Activated CD8-positive, alpha-beta memory T cell treated with anti-CD3 and anti-CD28 coated beads, Interleukin-2, amount 50 U/mL, for 4 hours (primary cell): ENCODE data around the gene NRXN2.
"Not testable (repeated sequence)": the region's sequence is repeated elsewhere in the genome, so short reads cannot be mapped to it uniquely, and the experiment has no call there.

Experiments
- DNase-seq: peaks from one replicate; pipeline ENCODE4 v3.0.0-alpha.2; 2020

NRXN2 gene

DNA sequence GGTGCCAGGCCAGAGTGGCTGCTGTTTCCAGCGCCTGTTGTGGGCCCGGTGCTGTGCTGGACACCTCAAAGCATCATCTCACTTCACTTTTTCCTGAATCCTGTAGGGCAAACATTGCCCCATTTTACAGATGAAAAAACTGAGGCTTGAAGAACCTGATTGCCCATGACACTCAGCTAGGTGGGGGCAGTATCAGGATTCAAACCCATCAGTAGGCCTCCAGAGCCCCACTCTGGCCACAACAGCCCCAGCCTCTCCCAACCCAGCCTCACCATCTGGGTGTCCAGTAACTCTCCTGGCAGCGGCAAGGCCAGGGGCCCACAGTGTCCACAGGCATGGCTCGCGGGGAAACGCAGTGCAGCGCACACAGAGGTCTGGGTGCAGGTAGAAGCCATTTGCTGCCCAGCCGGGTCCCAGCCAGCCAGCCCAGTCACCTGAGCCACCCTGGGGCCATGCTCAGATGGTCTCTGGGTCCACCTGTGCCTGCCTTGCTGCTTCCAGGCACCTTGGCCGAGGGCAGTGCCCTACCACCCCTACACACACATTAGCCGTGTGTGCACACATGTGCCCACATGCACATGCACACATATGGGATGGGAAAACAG, 120.4 kb downstream of the NRXN2 start:
- DNase-seq = no peak

DNA sequence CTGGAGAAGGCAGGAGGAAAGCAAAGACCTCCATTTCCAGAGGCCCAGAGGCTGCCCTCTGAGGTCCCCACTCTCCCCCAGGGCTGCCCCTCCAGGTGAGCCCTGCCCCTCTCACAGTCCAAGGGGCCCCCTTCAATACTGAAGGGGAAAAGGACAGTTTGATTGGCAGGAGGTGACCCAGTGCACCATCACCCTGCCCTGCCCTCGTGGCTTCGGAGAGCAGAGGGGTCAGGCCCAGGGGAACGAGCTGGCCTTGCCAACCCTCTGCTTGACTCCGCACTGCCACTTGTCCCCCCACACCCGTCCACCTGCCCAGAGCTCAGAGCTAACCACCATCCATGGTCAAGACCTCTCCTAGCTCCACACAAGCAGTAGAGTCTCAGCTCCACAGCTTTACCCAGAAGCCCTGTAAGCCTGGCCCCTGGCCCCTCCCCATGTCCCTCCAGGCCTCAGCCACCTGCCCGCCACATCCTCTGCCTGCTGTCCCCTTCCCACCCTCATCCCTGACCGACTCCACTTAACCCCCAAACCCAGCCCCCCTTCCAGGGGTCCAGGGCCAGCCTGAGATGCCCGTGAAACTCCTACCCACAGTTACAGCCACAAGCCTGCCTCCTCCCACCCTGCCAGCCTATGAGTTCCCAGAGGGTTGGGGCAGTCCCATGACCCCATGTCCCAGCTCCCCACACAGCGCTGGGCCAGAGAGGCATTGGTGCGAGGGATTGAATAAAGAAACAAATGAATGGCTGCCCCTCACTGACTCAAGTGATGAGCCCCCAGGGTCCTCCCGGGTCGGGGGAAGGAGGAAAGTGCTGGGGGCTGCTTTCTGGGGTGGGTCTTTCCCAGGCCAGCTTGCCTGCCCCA, 121.2 kb downstream of the NRXN2 start:
- no peak for DNase-seq

DNA sequence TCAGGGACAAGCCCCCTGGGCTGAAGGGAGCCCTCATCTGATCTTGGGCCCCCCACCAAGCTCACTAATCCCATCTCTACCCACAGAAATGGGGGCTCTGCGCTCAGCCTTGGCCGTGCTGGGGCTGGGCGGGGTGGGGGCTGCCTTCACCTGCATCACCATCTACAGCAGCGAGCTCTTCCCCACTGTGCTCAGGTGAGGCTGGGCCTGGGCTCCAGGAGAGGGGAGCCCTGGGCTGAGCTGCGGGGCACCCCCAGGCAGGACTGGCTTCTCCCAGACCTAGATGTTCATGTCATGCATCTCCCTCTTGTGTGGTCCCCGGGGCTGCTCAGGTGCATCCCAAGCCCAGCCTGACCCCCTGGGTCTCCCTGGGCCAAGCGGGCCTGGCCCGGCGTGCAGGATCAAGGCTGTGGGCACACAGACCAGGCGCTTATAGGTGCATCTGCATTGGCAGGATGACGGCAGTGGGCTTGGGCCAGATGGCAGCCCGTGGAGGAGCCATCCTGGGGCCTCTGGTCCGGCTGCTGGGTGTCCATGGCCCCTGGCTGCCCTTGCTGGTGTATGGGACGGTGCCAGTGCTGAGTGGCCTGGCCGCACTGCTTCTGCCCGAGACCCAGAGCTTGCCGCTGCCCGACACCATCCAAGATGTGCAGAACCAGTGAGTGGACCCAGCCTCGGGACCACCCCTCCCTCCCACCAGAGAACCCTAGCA, 122.6 kb downstream of the NRXN2 start:
- no peak for DNase-seq

DNA sequence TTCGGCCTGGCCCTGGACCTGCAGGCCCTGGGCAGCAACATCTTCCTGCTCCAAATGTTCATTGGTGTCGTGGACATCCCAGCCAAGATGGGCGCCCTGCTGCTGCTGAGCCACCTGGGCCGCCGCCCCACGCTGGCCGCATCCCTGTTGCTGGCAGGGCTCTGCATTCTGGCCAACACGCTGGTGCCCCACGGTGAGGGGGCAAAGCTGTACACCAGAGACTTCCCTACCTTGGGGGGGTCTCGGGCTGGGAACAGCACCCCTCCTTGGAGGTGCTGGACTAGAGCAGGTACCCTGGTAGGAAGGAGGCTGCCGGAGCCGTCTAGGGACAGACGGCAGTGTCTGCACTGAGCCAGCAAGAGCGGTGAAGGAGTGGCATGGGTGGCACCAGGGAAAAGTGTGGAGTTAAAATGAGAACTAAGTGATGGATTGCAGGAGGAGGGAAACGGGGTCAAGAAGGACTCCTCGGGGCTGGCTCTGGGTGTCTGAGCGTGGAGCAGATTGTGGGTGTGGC, 123.2 kb downstream of the NRXN2 start:
- DNase-seq = no peak

DNA sequence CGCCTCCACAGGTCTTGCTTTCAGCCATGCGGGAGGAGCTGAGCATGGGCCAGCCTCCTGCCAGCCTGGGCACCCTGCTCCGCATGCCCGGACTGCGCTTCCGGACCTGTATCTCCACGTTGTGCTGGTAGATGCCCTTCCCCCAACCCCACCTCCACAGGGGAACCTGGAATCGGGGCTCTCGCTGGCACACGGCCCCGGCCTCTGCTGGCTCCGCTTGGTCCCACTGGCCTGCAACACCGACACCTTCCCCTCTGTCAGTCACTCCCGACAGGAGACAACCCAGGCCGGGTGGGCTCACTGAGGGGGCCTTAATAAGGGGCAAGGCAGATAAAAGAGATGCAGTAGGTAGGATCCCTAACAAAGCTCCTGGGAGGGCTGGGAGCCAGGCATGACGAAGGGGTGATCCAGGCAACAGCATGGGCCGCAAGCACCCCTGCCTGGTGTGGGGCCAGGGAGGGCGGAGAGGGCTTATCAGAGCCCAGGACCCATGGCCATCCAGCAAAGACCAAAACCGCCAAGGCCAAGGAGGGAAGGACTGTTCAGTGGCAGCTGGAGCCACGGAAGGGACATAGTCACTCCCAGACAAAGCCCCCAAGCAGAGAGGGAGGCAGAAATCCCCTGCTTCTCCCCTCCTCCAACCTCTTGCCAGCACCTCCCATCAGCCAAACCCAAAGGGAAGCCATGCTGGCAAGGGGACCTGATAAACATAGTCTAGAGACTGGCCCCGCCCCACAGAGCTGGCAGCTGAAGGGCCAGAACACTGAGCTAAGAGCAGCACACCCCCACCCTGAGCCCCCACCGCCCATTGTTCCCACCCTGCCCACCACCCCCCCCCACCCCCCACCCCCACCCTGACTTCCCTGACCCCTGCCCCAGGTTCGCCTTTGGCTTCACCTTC, 124.0 kb downstream of the NRXN2 start:
- no peak for DNase-seq

DNA sequence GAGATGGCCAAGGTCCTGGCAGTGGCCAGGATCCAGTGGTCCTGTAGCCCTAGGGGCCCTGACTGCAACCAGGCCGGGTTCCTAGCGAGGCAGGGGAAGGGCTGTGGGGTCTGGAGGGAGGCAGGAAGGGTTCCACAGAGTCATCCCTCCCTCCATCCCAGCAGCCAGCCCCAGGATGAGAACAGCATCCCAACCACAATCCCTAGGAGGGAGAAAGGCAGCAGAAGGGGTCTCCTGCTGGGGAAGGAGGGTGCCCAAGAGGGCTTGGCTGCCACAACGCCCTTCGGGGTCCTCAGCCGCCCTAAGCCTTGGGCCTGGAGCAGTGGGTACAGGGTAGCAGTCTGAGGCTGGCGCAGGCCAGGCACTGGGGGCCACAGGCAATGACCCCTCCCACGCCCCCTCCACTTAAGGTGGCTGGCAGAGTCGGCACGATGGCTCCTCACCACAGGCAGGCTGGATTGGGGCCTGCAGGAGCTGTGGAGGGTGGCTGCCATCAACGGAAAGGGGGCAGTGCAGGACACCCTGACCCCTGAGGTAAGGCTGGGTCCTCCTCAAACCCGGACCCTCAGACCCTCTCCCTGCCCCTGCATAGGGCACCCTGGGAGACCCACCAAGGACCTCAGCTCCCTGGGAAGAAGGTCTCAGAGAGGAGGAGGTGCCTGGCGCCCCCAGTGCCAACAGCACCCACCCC, 124.7 kb downstream of the NRXN2 start:
- DNase-seq = no peak

DNA sequence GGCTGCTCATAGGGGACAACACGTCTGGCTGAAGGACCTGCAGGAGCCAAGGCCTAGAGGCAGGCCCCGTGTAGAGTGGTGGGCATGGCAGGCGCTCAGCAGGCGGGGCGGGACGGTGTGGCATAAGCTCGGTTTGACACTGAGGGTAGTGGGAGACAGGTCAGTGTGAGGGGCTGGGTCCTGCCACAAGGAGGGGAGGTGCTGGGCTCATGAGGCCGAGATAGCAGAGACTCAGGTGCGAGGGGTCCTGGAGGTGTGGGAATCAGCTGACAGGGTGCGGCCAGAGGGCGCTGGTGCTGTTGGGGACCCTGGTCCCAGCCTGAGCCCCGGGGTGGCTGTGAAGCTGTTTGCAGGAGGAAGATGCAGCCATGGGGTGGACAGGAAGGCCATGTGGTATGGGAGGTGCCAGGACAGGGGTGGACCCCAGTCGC, 125.3 kb downstream of the NRXN2 start:
- DNase-seq = no peak

DNA sequence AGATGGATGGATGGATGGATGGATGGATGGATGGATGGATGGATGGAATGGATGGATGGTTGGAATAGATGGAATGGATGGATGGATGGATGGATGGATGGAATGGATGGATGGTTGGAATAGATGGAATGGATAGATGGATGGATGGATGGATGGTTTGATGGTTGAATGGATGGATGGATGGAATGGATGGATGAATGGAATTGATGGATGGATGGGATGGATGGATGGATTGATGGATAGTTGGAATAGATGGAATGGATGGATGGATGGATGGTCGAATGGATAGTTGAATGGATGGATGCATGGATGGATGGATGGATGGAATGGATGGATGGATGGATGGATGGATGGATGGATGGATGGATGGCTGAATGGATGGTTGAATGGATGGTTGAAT, 127.1 kb downstream of the NRXN2 start:
- not testable (repeated sequence) for DNase-seq

DNA sequence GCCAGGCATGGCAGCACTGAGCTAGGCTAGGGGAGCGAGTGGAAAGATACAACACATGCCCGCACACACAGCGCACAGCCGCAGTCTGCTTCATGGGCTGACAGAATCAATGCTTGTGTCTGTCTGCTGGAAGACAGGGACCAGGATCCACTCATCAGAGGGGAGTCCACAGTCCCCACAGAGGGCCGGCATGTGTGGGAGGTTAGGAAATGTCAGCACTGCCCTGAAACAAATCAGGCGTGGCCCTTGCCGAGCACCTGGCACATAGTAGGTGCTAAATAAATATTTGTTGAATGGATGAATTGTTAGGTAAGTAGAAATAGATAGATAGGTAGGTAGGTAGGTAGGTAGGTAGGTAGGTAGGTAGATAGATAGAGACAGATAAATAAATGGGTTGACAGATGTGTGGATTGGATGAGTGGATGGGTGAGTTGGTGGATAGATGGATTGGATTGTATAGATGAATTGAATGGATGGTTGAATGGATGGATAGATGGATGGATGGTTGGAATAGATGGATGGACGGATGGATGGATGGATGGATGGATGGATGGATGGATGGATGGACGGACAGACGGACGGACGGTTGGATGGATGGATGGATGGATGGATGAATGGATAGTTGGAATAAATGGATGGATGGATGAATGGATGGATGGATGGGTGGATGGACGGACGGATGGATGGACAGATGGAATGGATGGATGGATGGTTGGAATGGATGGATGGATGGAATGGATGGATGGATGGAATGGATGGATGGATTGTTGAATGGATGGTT, 128.6 kb downstream of the NRXN2 start:
- DNase-seq = no peak

DNA sequence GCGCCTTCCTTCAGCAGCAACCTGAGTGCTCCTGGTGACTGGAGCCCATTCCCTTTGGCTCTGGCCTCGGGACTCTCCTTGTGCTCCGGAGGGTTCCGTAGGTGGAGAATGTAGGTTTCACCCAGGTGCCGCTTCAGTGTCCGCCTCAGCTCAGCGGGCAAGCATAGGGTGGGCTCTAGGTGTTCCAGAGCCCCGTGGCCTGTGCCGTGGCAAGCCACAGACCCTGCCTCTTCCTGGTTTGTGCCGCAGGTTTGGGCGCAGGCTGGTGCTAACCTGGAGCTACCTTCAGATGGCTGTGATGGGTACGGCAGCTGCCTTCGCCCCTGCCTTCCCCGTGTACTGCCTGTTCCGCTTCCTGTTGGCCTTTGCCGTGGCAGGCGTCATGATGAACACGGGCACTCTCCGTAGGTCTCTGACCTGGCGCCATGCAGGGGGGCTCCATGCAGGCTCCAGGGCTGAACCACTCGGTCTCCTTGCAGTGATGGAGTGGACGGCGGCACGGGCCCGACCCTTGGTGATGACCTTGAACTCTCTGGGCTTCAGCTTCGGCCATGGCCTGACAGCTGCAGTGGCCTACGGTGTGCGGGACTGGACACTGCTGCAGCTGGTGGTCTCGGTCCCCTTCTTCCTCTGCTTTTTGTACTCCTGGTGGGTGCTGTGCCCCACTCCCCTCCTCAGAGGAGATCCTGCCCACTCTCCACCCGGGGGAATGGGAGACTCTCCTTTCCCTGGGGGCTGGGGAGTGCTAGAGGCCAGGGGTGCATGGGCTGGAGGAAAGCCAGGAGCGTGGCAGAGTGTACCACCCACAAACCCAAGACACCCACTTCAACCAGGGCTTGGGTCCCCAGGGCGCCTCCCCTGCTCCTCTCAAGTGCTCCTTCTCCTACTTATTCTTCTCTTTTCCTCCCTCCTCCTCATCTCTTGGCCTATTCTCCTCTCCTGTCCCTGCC, 129.6 kb downstream of the NRXN2 start:
- DNase-seq = no peak

DNA sequence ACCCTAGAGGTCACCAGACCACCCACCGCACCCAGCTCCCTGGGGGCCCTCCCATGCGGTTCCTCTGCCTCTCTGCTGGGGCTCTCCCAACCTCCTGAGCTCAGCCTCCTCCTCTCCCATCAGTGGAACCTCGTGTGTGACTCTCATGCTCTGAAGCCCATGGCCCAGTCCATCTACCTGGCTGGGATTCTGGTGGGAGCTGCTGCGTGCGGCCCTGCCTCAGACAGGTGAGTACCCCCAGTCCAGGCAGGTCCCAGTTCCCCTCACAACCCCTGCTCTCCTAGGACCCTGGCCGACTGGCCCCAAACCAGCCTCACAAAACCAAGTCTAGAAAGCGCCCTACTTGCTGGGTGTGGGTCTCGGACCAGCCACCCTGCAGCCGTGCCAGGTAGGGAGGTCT, 130.3 kb downstream of the NRXN2 start:
- no peak for DNase-seq

DNA sequence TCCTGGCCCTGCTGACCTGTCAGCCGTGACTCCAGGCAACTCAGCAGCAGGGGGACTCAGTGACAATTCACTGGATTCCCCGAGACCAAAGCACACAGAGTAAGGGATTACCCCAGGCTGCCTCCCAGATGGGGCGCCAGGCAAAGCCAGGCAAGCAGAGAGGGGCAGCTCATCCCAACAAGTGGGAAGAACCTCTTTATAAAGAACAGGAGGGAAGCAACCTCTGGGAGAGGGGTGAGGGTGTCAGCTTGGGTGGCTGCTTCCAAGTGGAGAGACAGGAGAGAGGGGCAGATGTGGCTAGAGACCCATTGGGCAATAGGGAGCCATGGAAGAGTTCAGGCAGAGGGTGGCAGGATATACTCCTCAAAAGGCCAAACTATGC, 130.8 kb downstream of the NRXN2 start:
- DNase-seq = no peak

DNA sequence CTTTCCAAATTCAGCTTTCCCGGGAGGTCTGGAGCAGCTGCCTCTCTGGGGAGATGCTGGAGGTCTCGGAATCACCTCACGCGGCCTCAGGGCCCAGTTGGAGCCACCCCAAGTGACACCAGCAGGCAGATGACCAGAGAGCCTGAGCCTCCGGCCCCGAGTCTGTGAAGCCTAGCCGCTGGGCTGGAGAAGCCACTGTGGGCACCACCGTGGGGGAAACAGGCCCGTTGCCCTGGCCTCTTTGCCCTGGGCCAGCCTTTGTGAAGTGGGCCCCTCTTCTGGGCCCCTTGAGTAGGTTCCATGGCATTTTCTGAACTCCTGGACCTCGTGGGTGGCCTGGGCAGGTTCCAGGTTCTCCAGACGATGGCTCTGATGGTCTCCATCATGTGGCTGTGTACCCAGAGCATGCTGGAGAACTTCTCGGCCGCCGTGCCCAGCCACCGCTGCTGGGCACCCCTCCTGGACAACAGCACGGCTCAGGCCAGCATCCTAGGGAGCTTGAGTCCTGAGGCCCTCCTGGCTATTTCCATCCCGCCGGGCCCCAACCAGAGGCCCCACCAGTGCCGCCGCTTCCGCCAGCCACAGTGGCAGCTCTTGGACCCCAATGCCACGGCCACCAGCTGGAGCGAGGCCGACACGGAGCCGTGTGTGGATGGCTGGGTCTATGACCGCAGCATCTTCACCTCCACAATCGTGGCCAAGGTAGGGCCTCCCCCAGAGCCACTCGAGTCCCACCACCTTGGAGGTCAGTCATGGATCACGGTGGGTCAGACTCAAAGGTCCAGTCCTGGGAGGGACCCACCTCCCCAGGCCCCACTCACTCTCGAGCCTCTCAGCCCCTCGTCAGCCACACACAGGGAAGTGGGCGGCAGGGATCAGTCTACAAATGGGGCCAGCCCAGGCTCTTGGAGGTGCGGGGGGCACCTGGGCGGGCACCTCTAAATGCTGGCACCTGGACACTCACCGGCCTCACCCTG, 131.5 kb downstream of the NRXN2 start:
- DNase-seq = no peak

DNA sequence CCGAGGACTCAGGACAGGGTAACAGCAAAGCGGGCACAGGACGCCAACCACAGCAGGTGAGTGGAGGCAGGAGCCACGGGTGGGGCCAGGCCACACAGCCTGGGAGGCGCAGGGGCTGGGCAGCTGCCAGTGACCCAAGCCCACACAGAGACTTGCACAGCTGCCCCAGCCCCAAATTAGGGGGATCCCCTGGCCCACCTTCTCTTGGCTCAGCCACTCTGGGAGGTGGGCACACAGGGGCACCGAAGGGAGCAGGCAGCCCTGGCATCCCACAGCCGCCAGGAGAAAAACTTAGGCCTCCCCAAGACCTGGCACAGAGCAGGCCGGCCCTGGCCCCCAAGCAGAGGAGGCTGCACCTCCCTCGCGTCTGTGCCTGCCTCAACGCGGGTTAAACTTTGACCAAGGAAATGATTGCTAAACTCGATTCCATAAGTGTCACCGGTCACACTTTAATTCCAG, 132.2 kb downstream of the NRXN2 start, which contains the start of gene SLC22A12:
TSS of gene SLC22A12 (plus strand) at position 458 of the 459 bp plus-strand sequence. CDS start 337 bp downstream, outside the sequence.
- DNase-seq = peak; percentile 9

DNA sequence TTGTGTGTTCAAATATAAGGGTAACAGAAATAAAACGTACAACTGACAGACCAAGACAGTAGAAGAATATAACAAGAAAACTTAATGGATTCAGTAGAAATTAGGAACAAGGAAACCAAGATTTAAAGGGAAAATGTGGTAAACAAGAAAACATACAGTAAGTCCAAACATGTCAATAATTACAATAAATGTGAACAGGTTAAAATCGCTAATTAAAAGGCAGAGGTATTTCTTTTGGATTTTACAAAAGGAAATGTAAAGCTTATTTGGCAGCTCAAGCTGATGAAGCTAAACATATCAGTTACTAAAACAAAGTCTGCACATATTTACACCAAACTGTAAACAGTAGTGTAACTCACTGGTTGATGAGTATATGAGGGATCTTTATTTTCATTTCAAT, 134.3 kb downstream of the NRXN2 start:
- DNase-seq = no peak

DNA sequence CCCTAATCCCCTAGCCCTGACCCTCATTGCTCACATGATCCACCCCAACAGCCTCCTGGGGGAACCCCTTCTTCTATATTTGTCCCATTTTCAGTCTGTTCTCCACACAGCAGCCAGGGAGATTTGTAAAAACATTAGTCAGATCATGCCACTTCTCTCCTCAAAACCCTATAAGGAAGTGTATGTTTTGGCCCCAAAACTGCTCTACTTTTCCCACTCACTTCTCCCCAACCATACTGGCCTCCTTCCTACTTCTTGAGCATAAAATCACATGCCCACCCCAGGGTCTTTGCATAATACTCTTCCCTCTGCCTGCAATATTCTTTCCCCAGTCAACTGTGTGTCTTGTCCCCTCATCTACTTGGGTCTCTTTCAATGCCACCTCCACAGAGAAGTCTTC, 136.6 kb downstream of the NRXN2 start:
- no peak for DNase-seq

DNA sequence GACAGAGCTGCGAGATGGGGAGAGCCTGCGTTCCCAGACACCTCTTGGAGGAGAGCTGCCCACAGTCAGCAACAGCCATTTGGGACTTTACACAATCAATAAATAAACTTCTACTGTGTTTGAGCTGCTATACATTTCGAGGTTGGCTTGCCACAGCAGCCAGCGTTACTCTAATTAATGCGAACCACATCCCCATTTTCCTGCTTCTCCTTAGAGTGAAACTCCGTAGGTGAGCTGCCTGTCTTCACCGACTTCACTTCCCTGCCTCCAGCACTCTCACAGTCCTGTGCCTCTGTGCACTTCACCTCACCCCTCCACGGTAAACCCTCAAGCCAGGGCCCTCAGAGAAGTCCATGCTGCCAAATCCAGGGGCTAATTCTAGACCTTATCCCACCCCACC, 137.8 kb downstream of the NRXN2 start:
- DNase-seq = no peak
